ENCODE results near the gene PAFAH2.

The PAFAH2 gene

GRCh38 chr1:26031196-26031595 lies 33.3 kb upstream of the PAFAH2 start:
- DNase-seq (ENCODE audit: low read depth), result no peak

- DNase-seq (ENCODE audit: low read depth), result no peak
These were observed 32.1 kb upstream of the PAFAH2 start for GRCh38 chr1:26029864-26030481.

GRCh38 chr1:26029054-26029863 lies 31.4 kb upstream of the PAFAH2 start:
- DNase-seq (ENCODE audit: low read depth), result no peak

- DNase-seq (ENCODE audit: low read depth), result no peak
These were observed 30.7 kb upstream of the PAFAH2 start for GRCh38 chr1:26028490-26028980.

GRCh38 chr1:26027716-26028489 lies 30.0 kb upstream of the PAFAH2 start:
- no peak for DNase-seq (ENCODE audit: low read depth)

- DNase-seq (ENCODE audit: low read depth), result no peak
These were observed 27.7 kb upstream of the PAFAH2 start for GRCh38 chr1:26025517-26025916.

- DNase-seq (ENCODE audit: low read depth), result no peak
These were observed 27.2 kb upstream of the PAFAH2 start for GRCh38 chr1:26025060-26025459.

- no peak for DNase-seq (ENCODE audit: low read depth)
These were observed 26.0 kb upstream of the PAFAH2 start for GRCh38 chr1:26023826-26024225.

GRCh38 chr1:26023009-26023408 lies 25.1 kb upstream of the PAFAH2 start:
- no peak for DNase-seq (ENCODE audit: low read depth)

- no peak for DNase-seq (ENCODE audit: low read depth)
These were observed 24.5 kb upstream of the PAFAH2 start for GRCh38 chr1:26022404-26022779.

GRCh38 chr1:26021647-26022403 lies 24.0 kb upstream of the PAFAH2 start, which contains the start of gene EXTL1:
EXTL1 (plus strand) TSS chr1:26021775; CDS start chr1:26022647, 872 bp downstream.
- peak; percentile 46 for DNase-seq (ENCODE audit: low read depth)

- no peak for DNase-seq (ENCODE audit: low read depth)
These were observed 23.2 kb upstream of the PAFAH2 start for GRCh38 chr1:26020941-26021646.

GRCh38 chr1:26020330-26020768 lies 22.5 kb upstream of the PAFAH2 start:
- DNase-seq (ENCODE audit: low read depth), result peak; percentile 47

- no peak for DNase-seq (ENCODE audit: low read depth)
These were observed 21.9 kb upstream of the PAFAH2 start for GRCh38 chr1:26019641-26020315.

- DNase-seq (ENCODE audit: low read depth), result no peak
These were observed 19.7 kb upstream of the PAFAH2 start for GRCh38 chr1:26017606-26018005.

- DNase-seq (ENCODE audit: low read depth), result peak; percentile 41
These were observed 19.2 kb upstream of the PAFAH2 start for GRCh38 chr1:26016953-26017545.

GRCh38 chr1:26016258-26016952 lies 18.5 kb upstream of the PAFAH2 start:
- DNase-seq (ENCODE audit: low read depth), result no peak

- peak; percentile 95 for DNase-seq (ENCODE audit: low read depth)
These were observed 17.5 kb upstream of the PAFAH2 start for GRCh38 chr1:26015358-26015757.

GRCh38 chr1:26014179-26014578 lies 16.3 kb upstream of the PAFAH2 start:
- DNase-seq (ENCODE audit: low read depth), result no peak

- DNase-seq (ENCODE audit: low read depth), result no peak
These were observed 15.0 kb upstream of the PAFAH2 start for GRCh38 chr1:26012864-26013263.
